NCI-H460 (cell line): ENCODE measurements around the gene RALGAPA2. TPM values are rescaled to one million over a fixed set of nuclear protein-coding genes. Genes with fewer than 3 reads are reported as not detected.
"Not testable (repeated sequence)": the region's sequence is repeated elsewhere in the genome, so short reads cannot be mapped to it uniquely, and the experiment has no call there.

ENCODE experiments used
- DNase-seq: peaks from one replicate; pipeline ENCODE4 v3.0.0-alpha.2; 2016; ENCODE audit warnings: low read depth; ENCODE audit errors: extremely low read depth
- total RNA-seq: library from RNA; depleted of rRNA; stranded (reverse); fragments of >200 nt; shearing (Covaris generic); gene quantifications from 2 replicates; pipeline ENCODE4 v1.2.3, GENCODE V29; 2014

The RALGAPA2 gene
- total RNA-seq, 1 experiment from 2014 or later, result 9.2 TPM

DNA sequence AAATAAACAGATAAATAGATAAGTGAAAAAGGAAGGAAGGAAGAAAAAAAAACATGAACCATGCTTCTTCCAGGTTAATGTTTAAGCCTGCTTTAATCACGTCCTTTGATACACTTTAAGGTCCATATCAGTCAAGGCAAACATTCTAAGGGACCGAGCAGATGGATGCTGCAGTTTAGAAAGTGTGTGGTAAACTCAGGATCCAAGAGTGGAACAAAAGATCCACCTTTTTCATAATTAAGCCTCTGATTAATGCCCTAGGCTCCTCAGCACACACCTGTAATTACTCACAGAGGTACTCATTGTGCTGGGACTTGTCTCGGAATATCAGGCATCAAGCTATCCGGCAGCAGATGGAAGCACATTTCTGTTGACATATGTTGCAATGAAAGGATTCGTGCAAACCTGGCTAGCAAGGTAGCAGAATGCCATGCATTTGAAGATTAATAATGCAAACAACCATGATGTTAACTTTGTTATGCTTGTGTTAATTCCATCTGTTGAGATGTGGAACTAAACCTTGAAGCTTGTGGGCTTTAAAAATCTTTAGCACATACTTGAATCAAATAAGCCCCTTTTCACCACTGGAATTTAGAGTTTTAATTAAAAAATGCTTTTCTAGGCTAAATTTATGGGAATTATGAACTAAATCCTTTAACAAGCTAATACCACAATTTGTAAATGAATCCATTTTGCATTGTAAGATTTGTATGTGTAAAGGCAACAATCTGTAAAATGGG is 163.7 kb downstream of the RALGAPA2 start:
- no peak for DNase-seq

DNA sequence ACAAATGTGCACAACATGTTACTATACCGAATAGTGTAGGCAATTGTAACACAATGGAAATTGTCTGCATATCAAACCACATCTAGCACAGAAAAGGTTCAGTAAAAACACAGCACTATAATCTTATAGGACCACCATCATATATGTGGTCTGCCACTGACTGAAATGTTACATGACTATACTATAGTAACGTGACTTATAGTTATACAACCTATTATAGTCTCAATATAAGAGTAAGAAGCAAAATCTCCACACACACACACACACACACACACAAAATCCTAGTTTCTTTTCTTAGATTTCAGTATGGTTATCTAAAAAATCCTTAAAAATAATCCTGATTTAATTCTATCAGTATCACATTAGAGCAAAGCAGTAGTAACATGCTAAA is 164.6 kb downstream of the RALGAPA2 start:
- no peak for DNase-seq

DNA sequence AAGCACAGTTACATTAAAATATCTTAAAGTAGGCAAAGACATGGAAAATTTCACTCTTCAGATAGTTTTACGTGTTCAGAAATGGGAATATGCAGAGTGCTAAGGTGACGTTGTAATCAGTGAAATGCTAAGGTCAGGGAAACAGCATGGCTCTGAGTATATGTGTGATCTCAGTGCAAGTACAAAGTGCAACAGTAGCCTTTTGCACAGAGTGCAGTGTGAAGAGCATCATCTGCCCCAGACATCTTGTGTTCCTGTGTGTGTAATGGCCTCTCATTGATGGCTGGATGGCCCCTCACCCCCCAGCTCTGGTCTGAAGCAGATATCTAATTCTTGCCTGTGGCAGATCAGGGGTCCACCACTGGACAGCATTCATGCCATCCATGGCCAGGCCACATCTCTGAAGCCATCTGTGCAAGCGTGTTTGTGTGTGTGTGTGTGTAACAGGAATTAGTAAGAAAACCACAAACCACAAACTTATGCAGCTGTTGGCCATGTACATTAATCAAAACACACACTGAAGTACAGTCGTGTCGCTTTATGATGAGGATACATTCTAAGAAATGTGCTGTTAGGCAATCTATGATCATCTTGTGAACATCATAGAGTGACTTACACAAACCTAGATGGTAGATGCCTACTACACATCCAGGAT is 165.1 kb downstream of the RALGAPA2 start:
- DNase-seq, result no peak

DNA sequence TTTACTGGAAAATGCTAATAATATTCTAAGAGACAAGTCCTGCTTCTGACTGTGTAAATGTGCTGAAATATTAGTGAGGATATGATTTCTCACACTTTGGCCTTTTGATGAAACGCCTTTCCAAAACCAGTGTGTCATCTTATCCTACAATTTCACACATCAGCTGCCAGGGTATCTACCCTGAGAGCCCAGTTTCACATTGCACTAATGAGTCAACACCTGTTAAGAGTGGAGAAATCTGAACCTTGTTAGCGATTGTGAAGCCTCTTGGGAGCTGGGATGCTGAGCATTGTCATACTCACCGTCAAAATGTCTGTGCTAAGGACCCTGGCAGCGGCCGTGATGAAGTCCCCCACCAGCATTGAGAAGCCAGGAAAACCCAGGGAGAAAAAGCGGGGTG is 166.0 kb downstream of the RALGAPA2 start:
- no peak for DNase-seq

DNA sequence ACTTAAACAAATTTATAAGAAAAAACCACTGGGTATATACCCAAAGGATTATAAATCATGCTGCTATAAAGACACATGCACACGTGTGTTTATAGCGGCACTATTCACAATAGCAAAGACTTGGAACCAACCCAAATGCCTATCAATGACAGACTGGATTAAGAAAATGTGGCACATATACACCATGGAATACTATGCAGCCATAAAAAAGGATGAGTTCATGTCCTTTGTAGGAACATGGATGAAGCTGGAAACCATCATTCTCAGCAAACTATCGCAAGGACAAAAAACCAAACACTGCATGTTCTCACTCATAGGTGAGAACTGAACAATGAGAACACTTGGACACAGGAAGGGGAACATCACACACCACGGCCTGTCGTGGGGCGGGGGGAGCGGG is 169.1 kb downstream of the RALGAPA2 start:
- DNase-seq, result not testable (repeated sequence)

DNA sequence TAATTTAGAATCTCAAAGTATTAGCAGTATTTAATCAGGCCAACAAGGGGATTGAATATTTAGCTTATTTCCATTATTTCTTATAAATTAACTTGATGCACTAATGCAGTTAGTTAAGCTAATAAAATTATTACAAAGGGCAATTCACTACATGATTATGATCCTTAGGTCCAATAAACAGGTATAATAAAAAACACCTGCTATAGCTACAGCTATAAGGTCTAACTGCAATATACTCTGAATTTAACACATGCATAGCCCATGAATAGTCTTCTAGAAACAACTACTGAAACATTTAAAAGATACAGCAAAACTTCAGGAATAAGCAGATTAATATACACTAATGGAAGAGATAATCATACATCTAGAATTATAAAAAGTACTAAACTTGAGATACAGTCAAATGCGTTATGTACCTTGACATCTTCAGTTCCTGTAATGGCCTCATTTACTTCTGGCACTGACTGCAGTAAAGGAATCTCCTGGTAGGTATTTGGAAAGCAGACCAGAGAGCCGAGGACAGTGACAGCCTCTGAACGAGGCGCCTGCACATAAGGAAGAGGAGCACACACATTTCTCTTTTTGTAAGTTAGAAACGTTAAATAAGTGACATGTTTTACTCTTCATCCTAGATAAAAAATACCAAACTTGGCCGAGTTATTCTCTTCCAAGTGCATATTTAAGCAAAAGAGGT is 176.1 kb downstream of the RALGAPA2 start:
- DNase-seq, result no peak

DNA sequence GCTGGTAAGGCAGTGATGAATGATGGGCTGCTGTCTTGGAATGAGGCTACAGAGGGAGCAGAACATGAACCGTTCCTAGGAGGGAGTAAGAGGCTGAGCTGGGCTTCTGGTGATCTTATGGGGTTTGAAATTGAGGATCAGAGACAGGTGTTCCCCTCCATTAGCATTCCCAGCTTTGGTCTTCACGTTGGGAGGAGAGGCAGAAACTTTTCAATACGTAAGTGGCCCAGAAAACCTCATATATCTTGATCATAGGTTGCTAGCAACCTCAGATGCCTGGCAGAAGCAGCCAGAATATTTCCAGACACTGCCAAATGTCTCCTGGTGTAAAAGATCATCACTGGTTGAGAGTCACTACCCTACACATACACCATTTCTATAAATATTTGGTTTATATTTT is 177.4 kb downstream of the RALGAPA2 start:
- no peak for DNase-seq

DNA sequence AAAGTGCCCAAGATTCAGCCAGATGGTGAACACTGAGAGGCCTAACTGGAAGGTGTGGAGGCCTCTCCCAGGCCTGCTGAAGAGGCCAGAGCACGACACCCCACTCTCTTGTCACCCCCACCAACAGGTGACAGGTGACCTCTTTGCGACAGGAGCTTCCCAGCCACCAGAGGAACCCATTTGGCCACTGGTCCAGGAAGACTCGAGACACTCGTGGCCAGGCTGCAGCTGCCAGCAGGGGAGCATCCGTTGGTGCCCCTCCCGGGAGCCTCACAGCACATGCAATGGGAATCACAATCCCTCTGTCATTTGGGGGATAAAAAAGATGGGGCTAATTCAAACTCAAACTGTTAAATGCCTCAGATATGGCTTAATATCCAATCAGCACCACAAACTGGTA is 181.2 kb downstream of the RALGAPA2 start:
- DNase-seq, result no peak

DNA sequence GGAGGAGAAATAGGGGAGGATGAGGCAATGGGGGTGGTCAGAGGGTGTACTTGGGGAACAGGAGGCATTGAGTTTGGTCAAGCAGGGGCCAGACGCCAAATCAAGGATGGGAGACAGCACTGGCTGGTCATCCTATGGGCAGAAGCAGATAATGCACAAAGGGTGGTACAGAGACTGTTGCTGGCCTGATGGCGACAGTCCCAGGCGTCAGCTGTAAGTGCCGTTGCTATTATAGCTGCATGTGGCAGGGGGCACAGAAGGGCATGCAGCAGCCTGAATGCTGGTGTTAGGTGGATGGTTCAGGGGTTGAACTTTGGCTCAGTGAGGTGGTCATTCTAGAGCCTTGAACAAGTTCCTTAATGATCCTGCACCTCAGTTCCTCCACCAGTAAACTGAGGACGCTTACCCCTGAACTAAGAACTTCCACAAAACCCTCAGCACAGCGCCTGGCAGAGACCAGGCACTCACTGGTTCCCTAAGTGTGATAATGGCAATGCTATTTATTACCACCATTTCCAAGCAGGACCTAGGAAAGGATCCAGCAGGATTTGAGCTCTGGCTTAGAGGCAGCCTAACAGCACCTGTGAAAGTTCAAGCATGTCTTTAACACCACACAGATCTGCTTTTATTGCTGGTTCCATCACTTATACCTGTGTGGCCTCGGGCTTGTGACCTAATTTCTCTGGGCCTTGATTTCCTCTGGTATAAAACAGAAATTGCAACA is 181.9 kb downstream of the RALGAPA2 start:
- no peak for DNase-seq

DNA sequence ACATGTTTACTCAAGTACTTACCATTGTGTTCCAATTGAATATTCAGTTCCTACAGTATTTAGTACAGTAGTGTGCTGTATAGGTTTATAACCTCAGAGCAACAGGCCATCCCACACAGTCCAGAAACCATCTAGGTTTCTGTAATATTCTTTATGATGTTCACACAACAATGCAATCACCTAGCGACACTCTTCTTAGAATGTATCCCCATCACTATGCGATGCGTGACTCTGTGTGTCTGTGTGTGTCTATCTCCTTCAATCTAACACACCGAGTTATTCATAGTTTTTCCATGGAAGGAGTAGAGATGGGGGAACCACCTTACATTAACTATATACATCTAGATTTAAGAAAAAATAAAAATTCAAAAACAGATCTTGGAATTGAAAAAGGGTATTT is 182.8 kb downstream of the RALGAPA2 start:
- DNase-seq, result no peak

DNA sequence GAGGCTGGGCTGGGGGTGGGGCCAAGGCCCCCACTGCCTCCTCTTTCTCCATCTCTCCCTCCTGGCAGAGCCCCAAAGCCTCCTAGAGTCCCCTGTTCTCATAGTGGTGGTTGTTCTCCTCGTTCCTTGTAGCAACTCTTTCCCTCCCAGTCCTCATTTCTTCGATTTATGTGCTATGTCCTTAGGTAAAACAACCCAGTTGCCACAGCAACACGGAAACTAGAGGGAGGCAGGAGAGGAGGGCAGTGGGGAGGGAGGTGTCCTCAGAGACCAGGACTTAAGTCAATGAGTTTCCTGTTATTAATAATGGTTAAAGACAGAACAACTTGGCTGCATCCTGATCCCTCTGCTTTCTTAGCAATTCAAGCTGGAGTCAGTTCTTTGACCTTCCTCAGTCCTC is 183.6 kb downstream of the RALGAPA2 start:
- DNase-seq, result no peak

DNA sequence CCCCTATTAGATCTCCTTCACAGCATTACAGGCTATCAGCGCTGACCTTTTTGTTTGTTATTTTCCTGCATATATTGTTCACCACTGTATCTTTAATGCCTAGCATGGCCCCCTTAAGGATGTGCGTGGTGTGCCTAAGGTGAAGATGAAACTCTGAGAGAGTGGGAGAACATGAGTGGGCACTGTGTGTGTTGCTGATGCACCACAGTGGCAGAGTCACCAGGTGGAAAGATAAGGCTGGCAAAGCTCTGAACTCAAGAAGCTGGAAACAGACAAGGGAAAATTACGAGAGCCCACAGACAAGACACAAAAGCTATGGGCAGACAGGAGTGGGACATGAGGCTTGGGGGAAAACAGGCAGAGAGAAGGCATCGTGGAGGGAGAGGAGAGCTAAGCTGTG is 184.8 kb downstream of the RALGAPA2 start:
- no peak for DNase-seq

DNA sequence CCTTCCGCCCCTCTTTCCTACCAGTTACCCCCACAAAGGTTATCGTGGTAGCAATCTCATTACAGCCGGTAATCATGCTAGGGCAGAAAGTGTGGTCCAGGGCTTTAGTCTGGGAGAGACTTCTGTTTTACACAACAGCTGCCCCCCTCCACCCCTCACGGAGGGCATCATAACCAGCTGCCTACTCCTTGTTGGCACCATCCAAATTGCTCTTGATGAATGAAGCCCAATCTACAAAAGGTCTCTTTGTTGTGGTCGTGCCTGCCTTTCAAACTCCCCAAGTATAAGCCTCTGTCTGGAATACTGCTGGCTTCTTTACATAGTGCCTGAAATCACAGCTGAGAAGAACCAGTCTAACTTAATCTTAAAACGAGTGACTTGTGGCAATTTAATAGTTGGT is 186.7 kb downstream of the RALGAPA2 start:
- no peak for DNase-seq

DNA sequence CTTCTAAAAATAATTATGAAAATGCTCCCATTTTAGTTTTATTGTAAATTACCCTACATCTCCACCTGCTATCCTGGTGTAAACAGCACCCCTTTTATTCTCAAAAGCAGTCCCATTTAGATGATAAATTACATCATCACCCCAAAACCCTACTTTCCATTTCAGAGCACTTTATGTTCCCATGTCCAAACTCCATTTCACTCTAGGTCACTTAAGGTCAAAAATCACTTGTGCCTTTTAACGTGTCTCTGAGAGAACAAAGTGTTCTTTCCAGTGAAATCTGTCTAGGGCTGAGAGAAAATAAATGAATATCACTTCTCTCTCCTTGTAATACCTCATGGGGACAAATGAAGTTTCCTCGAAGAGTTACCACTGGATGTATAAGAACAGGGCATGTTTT is 187.2 kb downstream of the RALGAPA2 start:
- no peak for DNase-seq

DNA sequence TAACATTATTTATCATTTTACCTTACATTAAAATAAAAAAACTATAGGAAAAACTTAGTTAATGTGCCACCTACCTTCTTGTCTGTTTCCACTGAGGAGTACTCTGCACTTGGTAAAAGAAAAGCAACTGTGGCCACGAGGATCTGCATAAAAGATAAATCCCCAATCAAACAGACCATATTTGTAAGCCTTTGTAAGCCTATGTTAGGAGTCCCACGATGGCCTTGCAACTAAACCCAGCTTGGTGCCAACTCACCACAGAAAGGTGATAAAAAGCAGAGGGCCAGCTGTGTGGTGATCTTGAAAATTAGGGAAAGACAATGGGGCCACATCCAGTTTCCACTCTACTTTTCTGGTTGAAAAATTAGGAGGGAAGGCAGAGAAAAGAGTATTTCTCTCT is 187.7 kb downstream of the RALGAPA2 start:
- no peak for DNase-seq

DNA sequence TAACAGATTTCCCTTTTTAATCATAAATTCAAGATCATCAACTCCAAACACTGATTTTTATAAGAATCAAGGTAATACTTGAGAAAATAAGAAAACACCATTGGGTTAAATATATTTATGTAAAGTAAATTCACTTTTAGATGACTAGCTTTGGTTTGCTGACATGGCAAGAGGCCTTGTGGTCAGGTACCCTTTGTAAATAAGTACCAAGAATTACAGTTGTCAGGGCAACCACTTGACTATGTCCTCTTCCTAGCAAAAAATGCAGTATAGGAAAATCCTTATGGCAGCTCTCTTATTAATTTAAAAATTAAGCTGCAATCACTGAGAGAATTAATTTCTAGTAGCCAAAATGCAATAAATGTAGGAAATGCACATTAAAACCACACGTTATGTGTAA is 190.7 kb downstream of the RALGAPA2 start:
- no peak for DNase-seq

DNA sequence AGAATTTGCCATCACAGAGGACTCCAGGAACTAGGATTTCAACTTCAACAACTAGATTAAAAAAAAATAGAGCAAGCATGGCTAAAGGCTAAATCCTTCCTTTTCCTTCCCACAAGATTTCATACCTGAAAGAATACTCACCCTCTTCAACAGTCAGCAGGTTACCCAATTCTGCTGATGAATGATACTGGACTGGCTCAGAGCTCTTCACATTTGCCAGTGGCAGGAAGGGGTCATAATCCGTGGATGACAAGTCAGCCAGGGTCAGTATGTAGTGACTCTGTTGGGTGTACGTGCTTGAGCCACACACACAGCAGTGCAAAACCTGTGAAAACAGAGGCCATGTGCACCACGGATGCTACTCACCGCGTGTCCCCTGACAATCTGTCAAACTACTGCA is 191.7 kb downstream of the RALGAPA2 start:
- no peak for DNase-seq

DNA sequence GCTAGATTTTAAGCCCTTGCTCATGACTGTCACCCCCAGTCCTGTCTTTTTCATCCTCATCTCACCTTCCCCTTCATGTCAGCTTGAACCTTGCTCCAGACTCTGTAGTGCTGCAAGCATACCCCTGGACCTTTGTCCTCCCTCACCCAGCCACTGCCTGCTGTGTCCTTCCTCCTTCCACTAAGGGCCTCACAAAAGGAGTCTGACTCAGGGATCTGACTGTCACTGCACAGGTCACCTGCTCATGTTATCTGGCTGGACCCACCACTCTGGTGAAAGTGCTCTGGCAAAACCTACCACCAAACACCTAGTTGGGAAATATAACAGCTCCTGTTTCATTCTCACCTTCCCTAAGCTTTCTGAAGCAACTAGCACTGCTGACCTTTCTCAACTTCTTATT is 193.2 kb downstream of the RALGAPA2 start:
- DNase-seq, result no peak

DNA sequence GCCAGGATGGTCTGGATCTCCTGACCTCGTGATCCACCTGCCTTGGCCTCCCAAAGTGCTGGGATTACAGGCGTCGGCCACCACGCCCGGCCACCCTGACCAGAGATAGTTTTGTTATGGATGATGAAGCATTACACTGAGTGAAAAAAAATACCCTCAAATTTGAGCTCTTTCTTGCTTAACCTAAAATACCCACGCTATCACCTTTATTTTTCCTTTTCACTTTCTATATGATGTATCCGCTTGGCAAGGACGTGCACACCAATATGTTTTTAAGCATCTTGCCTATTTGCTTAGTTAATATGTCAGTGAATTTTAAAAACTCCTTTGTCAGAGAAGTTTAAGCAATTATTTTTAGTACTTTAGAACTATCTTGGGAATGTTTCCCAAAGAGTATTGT is 194.2 kb downstream of the RALGAPA2 start:
- no peak for DNase-seq

DNA sequence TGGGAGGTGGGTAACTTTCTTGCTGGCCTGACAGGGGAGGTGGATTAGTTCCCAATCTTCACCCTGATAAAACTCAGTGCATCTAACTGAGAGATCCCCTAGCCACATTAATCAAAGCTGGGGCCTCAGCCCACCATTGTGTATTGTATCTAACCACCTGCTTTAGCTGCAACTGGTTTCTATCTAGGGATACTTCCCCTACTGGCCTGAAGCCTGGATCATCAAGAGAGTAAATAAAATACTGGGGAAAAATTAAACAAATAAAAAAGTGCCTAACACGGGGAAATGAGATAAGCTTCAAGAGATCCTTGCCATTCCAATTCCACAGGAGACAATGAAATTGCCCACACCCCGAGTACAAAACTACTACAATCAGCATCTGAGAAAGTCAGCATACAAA is 195.1 kb downstream of the RALGAPA2 start:
- no peak for DNase-seq

DNA sequence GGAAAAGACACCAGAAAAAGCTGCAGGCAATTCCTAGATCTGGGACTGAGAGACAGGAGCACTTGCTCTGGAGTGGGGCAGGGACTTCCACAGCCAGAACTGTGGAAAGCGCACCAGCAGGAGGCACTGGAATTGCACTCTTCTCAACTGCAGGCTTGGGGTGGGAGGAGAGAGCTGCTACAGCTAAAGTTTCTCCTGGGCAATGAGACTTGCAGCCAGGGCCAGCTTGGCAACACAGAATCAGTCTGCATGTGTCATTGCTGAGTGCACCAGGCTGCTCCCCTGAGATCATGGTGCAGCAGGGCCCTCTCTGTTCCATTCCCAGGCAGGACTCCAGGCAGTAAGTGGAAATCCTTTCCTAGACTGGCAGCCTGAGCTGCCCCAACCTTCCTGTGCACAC is 198.7 kb downstream of the RALGAPA2 start:
- no peak for DNase-seq
